ENCODE results near the gene BMAL1.
"Not testable (repeated sequence)": the region's sequence is repeated elsewhere in the genome, so short reads cannot be mapped to it uniquely, and the experiment has no call there.

BMAL1 gene

GRCh38 chr11:13391217-13391616 lies 113.6 kb downstream of the BMAL1 start:
- DNase-seq: no peak

GRCh38 chr11:13398335-13398734 lies 120.7 kb downstream of the BMAL1 start:
- DNase-seq: not testable (repeated sequence)

GRCh38 chr11:13405220-13405619 lies 127.6 kb downstream of the BMAL1 start:
- no peak for DNase-seq

GRCh38 chr11:13415201-13415600 lies 137.6 kb downstream of the BMAL1 start:
- no peak for DNase-seq

- DNase-seq: no peak
These were observed 144.0 kb downstream of the BMAL1 start for GRCh38 chr11:13421561-13421960.

GRCh38 chr11:13423372-13423771 lies 145.8 kb downstream of the BMAL1 start:
- no peak for DNase-seq

GRCh38 chr11:13427440-13427839 lies 149.8 kb downstream of the BMAL1 start:
- no peak for DNase-seq

- DNase-seq: no peak
These were observed 151.7 kb downstream of the BMAL1 start for GRCh38 chr11:13429288-13429687.

- no peak for DNase-seq
These were observed 152.2 kb downstream of the BMAL1 start for GRCh38 chr11:13429836-13430235.

- no peak for DNase-seq
These were observed 155.8 kb downstream of the BMAL1 start for GRCh38 chr11:13433437-13433836.

GRCh38 chr11:13434247-13435205 lies 156.9 kb downstream of the BMAL1 start:
- no peak for DNase-seq

GRCh38 chr11:13436836-13437235 lies 159.2 kb downstream of the BMAL1 start:
- DNase-seq: not testable (repeated sequence)

Measured in right hindlimb (tissue), 1 donor.